Endothelial cell of umbilical vein (primary cell): ENCODE data around the gene RAB19. TPM values are rescaled to one million over a fixed set of nuclear protein-coding genes. Genes with fewer than 3 reads are reported as not detected.

Experiments
- BruUV-seq: library from RNA; stranded (reverse); fragments of 400-500 nt; replicated peaks from 2 replicates; lab custom pipeline; 2021; lab: Mats Ljungman, UMichigan
- CTCF ChIA-PET: fragments of 300-600, 350-600 bp; sonication (Branson Sonifier 250); formaldehyde crosslinking; loops from one replicate; lab custom pipeline; 2021; ENCODE audit warnings: antibody characterized with exemption, inconsistent platforms; lab: Charles Lee
- POLR2A ChIA-PET: fragments of 300-600, 350-600 bp; sonication (Branson Sonifier 250); formaldehyde crosslinking; loops from one replicate; lab custom pipeline; 2021; ENCODE audit warnings: antibody characterized with exemption, inconsistent platforms; lab: Charles Lee
- DNase-seq: peaks from one replicate; pipeline ENCODE4 v3.0.0-alpha.2; 2011; ENCODE audit warnings: low read depth, low spot score
- FAIRE-seq: peaks from 2 replicates; lab custom pipeline; 2011; peaks lifted over from hg19 to GRCh38; lab: Jason Lieb, UNC
- H2AFZ ChIP-seq: 2 replicates; pipeline ENCODE4 v1.6.0; 2012; ENCODE audit warnings: low read depth, low read length, control low read depth, inconsistent platforms
- H3K27ac ChIP-seq: 2 replicates; pipeline ENCODE4 v1.5.1; 2011; ENCODE audit warnings: low read depth, mild to moderate bottlenecking, control low read depth, low read length, moderate library complexity; ENCODE audit not compliant: insufficient read depth
- H3K27me3 ChIP-seq, 2 experiments: 2 replicates each; pipeline versions ENCODE4 v1.6.0 to v1.6.1; 2011; ENCODE audit warnings: low read length in 2 of 2, mixed read lengths in 1 of 2; ENCODE audit not compliant: control insufficient read depth in 2 of 2, insufficient read depth in 2 of 2
- H3K36me3 ChIP-seq, 2 experiments: 2 replicates in 1 of 2; 3 replicates in 1 of 2; pipeline ENCODE4 v1.5.1; 2011; ENCODE audit warnings: low read length in 2 of 2, mild to moderate bottlenecking in 1 of 2, moderate library complexity in 1 of 2; ENCODE audit not compliant: control insufficient read depth in 2 of 2, insufficient read depth in 2 of 2; ENCODE audit errors: extremely low read depth in 1 of 2
- H3K4me1 ChIP-seq: 3 replicates; pipeline ENCODE4 v1.5.1; 2011; ENCODE audit warnings: mild to moderate bottlenecking, low read length; ENCODE audit not compliant: control insufficient read depth, insufficient read depth; ENCODE audit errors: extremely low read depth
- H3K4me2 ChIP-seq: 2 replicates; pipeline ENCODE4 v1.6.1; 2011; ENCODE audit warnings: low read length, control low read depth, mixed read lengths; ENCODE audit not compliant: insufficient read depth
- H3K4me3 ChIP-seq, 3 experiments: fragments of 200-600 bp in 1 of 3; sonication (generic), shearing (Covaris generic) in 1 of 3; replicated peaks in 1 of 3; 2 replicates each; pipeline ENCODE4 v1.5.1; 2011 to 2016; ENCODE audit warnings: control low read depth in 3 of 3, low read length in 3 of 3, mild to moderate bottlenecking in 2 of 3, inconsistent platforms in 1 of 3, low read depth in 1 of 3, moderate library complexity in 1 of 3; ENCODE audit not compliant: insufficient read depth in 1 of 3
- H3K79me2 ChIP-seq: 2 replicates; pipeline ENCODE4 v1.6.0; 2012; ENCODE audit warnings: low read length, inconsistent platforms; ENCODE audit not compliant: control insufficient read depth, insufficient read depth
- H3K9ac ChIP-seq: replicated peaks from 2 replicates; pipeline ENCODE3; 2011; ENCODE audit warnings: low read length, control low read depth; ENCODE audit not compliant: insufficient read depth; ENCODE audit errors: extremely low read depth
- H3K9me1 ChIP-seq: replicated peaks from 3 replicates; pipeline ENCODE4 v1.6.0; 2011; ENCODE audit warnings: mild to moderate bottlenecking, low read length; ENCODE audit not compliant: control insufficient read depth, insufficient read depth; ENCODE audit errors: extremely low read depth
- H3K9me3 ChIP-seq: replicated peaks from 2 replicates; pipeline ENCODE4 v1.5.1; 2012; ENCODE audit warnings: low read length, inconsistent platforms; ENCODE audit not compliant: control insufficient read depth, insufficient read depth
- H4K20me1 ChIP-seq: replicated peaks from 2 replicates; pipeline ENCODE3; 2011; ENCODE audit warnings: mild to moderate bottlenecking, low read length; ENCODE audit not compliant: control insufficient read depth, insufficient read depth; ENCODE audit errors: extremely low read depth
- EZH2 ChIP-seq: IDR thresholded peaks from 2 replicates; pipeline ENCODE4 v1.6.1; 2012; ENCODE audit warnings: borderline replicate concordance, low read depth, mild to moderate bottlenecking, moderate library complexity, low read length, inconsistent platforms; ENCODE audit not compliant: severe bottlenecking
- FOS ChIP-seq: IDR thresholded peaks from 2 replicates; pipeline ENCODE4 v1.6.1; 2011; ENCODE audit warnings: mild to moderate bottlenecking, low read length, moderate library complexity, borderline replicate concordance; ENCODE audit not compliant: insufficient read depth
- GATA2 ChIP-seq: IDR thresholded peaks from 2 replicates; pipeline ENCODE4 v1.7.0; 2011; ENCODE audit warnings: low read depth, mild to moderate bottlenecking, moderate library complexity, mixed read lengths, low read length; ENCODE audit not compliant: insufficient read length, insufficient read depth
- JUN ChIP-seq: IDR thresholded peaks from 2 replicates; pipeline ENCODE4 v1.6.1; 2011; ENCODE audit warnings: borderline replicate concordance, low read depth; ENCODE audit not compliant: insufficient read length, insufficient read depth
- MYC ChIP-seq: IDR thresholded peaks from one replicate; pipeline ENCODE4 v1.6.1; 2011; ENCODE audit warnings: mild to moderate bottlenecking, low read depth, low read length
- POLR2A ChIP-seq: IDR thresholded peaks from 2 replicates; pipeline ENCODE4 v1.6.1; 2012; ENCODE audit warnings: low read depth, mild to moderate bottlenecking, control low read depth, low read length
- POLR2AphosphoS5 ChIP-seq: IDR thresholded peaks from 2 replicates; pipeline ENCODE4 v1.6.1; 2012; ENCODE audit warnings: low read depth, mild to moderate bottlenecking, control low read depth, low read length, moderate library complexity; ENCODE audit not compliant: insufficient read depth
- dilution Hi-C: fragments of 300-500 bp; cut with MboI; formaldehyde crosslinking; loops from one replicate; pipeline ENCODE4 v1.15.0; 2019; ENCODE audit warnings: low sequenced_read_pairs; ENCODE audit not compliant: extremely low pct_ligation_motif_present
- intact Hi-C: fragments of 100-400 bp; cut with micrococcal nuclease; formaldehyde crosslinking; loops from one replicate; pipeline ENCODE4 v1.10.0; 2022
- polyA plus RNA-seq, 4 experiments: library from polyadenylated mRNA; depleted of rRNA in 3 of 4; stranded (reverse) in 3 of 4; unstranded in 1 of 4; fragments of >200 nt; gene quantifications; 2 replicates each; pipeline versions ENCODE4 v1.2.1 to v1.2.3, GENCODE V29; 2011 to 2012; ENCODE audit warnings: missing spikeins in 1 of 4
- total RNA-seq: library from RNA; stranded (reverse); gene quantifications from 2 replicates; pipeline ENCODE4 v1.2.3, GENCODE V29; 2021
- TF ChIP-seq, protein P1 (sequence below), 2 donors: IDR thresholded peaks; 1 replicate in 1 of 2; 2 replicates in 1 of 2; pipeline ENCODE4 v1.5.1; 2011; ENCODE audit warnings: low read length in 2 of 2, mild to moderate bottlenecking in 2 of 2, moderate library complexity in 2 of 2, control low read depth in 1 of 2, inconsistent platforms in 1 of 2, low read depth in 1 of 2; ENCODE audit not compliant: insufficient read depth in 1 of 2; ENCODE audit errors: extremely low read depth in 1 of 2
- TF ChIP-seq, protein P2 (sequence below): IDR thresholded peaks from 2 replicates; pipeline ENCODE4 v1.6.1; 2011; ENCODE audit not compliant: insufficient read depth, insufficient read length

Gene RAB19
- total and polyA plus RNA-seq, 2 donors (not counting 3 experiments of a cell fraction or from before 2014, with no cell fraction given): not detected

DNA sequence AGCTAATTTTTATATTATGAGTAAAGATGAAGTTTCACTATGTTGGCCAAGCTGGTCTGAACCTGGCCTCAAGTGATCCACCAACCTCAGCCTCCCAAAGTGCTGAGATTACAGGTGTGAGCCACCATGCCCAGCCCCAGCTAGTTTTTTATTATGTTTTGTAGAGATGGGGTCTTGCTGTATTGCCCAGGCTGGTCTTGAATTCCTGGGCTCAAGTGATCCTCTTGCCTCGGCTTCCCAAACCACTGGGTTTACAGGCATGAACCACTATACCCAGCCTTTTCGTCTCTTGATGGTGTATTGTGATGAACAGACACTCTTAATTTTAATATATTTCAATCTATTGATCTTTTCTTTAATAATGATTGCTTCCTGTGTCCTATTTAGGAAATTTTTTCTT is 17.7 kb downstream of the RAB19 start:
- Histone ChIP-seq H3K9me3 (no peaks in the 10 kb centered on the region), H3K4me2 (no peak overlapping the region), H3K79me2 (no peaks in the 10 kb centered on the region), H4K20me1 (no peaks in the 10 kb centered on the region), H3K36me3 (no peaks in the 10 kb centered on the region), H2AFZ (no peak overlapping the region), H3K9ac (no peak overlapping the region), H3K9me1 (no peaks in the 10 kb centered on the region), H3K4me1 (peaks cover 2% of the 10 kb centered on the region), H3K27ac (no peak overlapping the region), H3K27me3 (no peaks in the 10 kb centered on the region), H3K4me3 (no peak overlapping the region)
- ChIA-PET POLR2A (no interaction called here), CTCF (interaction anchor here (1.2 kb wide), 1 partner anchor 95 kb away, joined by 3 read pairs; no protein-coding TSS in a partner anchor)
- no peak for FAIRE-seq
- no TSS peak for BruUV-seq
- no peak for DNase-seq
- dilution Hi-C loops: no loop called here
- TF ChIP-seq MYC: no peak
- TF ChIP-seq POLR2A: no peak
- TF ChIP-seq GATA2: no peak
- no peak for TF ChIP-seq EZH2
- TF ChIP-seq POLR2AphosphoS5: no peak
- TF ChIP-seq, protein P1, sequence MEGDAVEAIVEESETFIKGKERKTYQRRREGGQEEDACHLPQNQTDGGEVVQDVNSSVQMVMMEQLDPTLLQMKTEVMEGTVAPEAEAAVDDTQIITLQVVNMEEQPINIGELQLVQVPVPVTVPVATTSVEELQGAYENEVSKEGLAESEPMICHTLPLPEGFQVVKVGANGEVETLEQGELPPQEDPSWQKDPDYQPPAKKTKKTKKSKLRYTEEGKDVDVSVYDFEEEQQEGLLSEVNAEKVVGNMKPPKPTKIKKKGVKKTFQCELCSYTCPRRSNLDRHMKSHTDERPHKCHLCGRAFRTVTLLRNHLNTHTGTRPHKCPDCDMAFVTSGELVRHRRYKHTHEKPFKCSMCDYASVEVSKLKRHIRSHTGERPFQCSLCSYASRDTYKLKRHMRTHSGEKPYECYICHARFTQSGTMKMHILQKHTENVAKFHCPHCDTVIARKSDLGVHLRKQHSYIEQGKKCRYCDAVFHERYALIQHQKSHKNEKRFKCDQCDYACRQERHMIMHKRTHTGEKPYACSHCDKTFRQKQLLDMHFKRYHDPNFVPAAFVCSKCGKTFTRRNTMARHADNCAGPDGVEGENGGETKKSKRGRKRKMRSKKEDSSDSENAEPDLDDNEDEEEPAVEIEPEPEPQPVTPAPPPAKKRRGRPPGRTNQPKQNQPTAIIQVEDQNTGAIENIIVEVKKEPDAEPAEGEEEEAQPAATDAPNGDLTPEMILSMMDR (IDR thresholded peaks at IDR 0.05; ENCODE audit: extremely low read depth in 1 of 2, insufficient read depth in 1 of 2, low read depth in 1 of 2, low read length in 2 of 2): no peak
- TF ChIP-seq JUN: no peak
- TF ChIP-seq, protein P2, sequence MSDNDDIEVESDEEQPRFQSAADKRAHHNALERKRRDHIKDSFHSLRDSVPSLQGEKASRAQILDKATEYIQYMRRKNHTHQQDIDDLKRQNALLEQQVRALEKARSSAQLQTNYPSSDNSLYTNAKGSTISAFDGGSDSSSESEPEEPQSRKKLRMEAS: no peak
- no peak for TF ChIP-seq FOS
- intact Hi-C loops: no loop called here
